Liver (tissue), 9 donors: ENCODE data around the gene YIPF3. TPM values are rescaled to one million over a fixed set of nuclear protein-coding genes. Genes with fewer than 3 reads are reported as not detected.

ENCODE experiments used
- DNase-seq: peaks from one replicate; pipeline ENCODE4 v3.0.0-alpha.2; 2017; ENCODE audit warnings: low spot score
- H3K27ac ChIP-seq, 2 donors: one replicate each; pipeline ENCODE4 v1.7.0; 2013; ENCODE audit warnings: inconsistent platforms in 2 of 2, low read length in 2 of 2, control low read depth in 1 of 2, low read depth in 1 of 2, mild to moderate bottlenecking in 1 of 2
- H3K27me3 ChIP-seq, 4 donors: one replicate each; pipeline versions ENCODE4 v1.6.1 to v1.7.0; 2013; ENCODE audit warnings: low read length in 3 of 4, inconsistent platforms in 1 of 4, mild to moderate bottlenecking in 1 of 4, moderate library complexity in 1 of 4; ENCODE audit not compliant: control insufficient read depth in 4 of 4, insufficient read depth in 4 of 4
- H3K36me3 ChIP-seq, 4 donors: one replicate each; pipeline versions ENCODE4 v1.6.1 to v1.7.0; 2013; ENCODE audit warnings: low read length in 3 of 4, mild to moderate bottlenecking in 3 of 4, low read depth in 1 of 4, moderate library complexity in 1 of 4; ENCODE audit not compliant: control insufficient read depth in 4 of 4, insufficient read depth in 3 of 4
- H3K4me1 ChIP-seq, 4 donors: one replicate each; pipeline versions ENCODE4 v1.6.1 to v1.7.0; 2013; ENCODE audit warnings: low read length in 3 of 4, mild to moderate bottlenecking in 3 of 4, moderate library complexity in 1 of 4; ENCODE audit not compliant: control insufficient read depth in 4 of 4, insufficient read depth in 4 of 4
- H3K4me3 ChIP-seq, 3 donors: one replicate each; pipeline versions ENCODE4 v1.6.1 to v1.7.0; 2013; ENCODE audit warnings: low read length in 3 of 3, control low read depth in 1 of 3, low read depth in 1 of 3, mild to moderate bottlenecking in 1 of 3
- H3K9ac ChIP-seq, 2 donors: one replicate each; pipeline ENCODE4 v1.7.0; 2013; ENCODE audit warnings: low read length in 2 of 2, mild to moderate bottlenecking in 2 of 2, moderate library complexity in 2 of 2, control low read depth in 1 of 2, low read depth in 1 of 2
- H3K9me3 ChIP-seq, 4 donors: one replicate each; pipeline versions ENCODE4 v1.6.1 to v1.7.0; 2013; ENCODE audit warnings: low read length in 3 of 4; ENCODE audit not compliant: control insufficient read depth in 4 of 4
- ATF3 ChIP-seq: IDR thresholded peaks from 2 replicates; pipeline ENCODE4 v1.6.1; 2016; ENCODE audit warnings: antibody characterized with exemption
- CTCF ChIP-seq: fragments of 150-350 bp; IDR thresholded peaks from 2 replicates; pipeline ENCODE4 v1.5.1; 2017; ENCODE audit warnings: improper control_type of control experiment, low read depth, low read length; ENCODE audit not compliant: missing input control
- EGR1 ChIP-seq, 2 donors: IDR thresholded peaks; 2 replicates each; pipeline ENCODE4 v1.6.1; 2016 to 2018; ENCODE audit warnings: antibody characterized with exemption in 2 of 2, low read depth in 2 of 2
- FOXA1 ChIP-seq: IDR thresholded peaks from 2 replicates; pipeline ENCODE4 v1.6.1; 2016; ENCODE audit warnings: antibody characterized with exemption
- FOXA2 ChIP-seq: IDR thresholded peaks from 2 replicates; pipeline ENCODE4 v1.6.1; 2016; ENCODE audit warnings: antibody characterized with exemption
- GABPA ChIP-seq, 2 donors: IDR thresholded peaks in 1 of 2; conservative IDR thresholded peaks in 1 of 2; 2 replicates each; pipeline ENCODE4 v1.6.1; 2016; ENCODE audit warnings: antibody characterized with exemption in 2 of 2, mild to moderate bottlenecking in 1 of 2, moderate library complexity in 1 of 2
- HNF4A ChIP-seq, 2 donors: conservative IDR thresholded peaks; 2 replicates each; pipeline ENCODE4 v1.6.1; 2016; ENCODE audit warnings: antibody characterized with exemption in 2 of 2, mild to moderate bottlenecking in 2 of 2
- HNF4G ChIP-seq: IDR thresholded peaks from 2 replicates; pipeline ENCODE4 v1.6.1; 2016; ENCODE audit warnings: antibody characterized with exemption
- JUND ChIP-seq, 2 donors: IDR thresholded peaks; 2 replicates each; pipeline ENCODE4 v1.6.1; 2016; ENCODE audit warnings: antibody characterized with exemption in 2 of 2
- MAX ChIP-seq: IDR thresholded peaks from 2 replicates; pipeline ENCODE4 v1.6.1; 2016; ENCODE audit warnings: antibody characterized with exemption
- NR2F2 ChIP-seq: IDR thresholded peaks from 2 replicates; pipeline ENCODE4 v1.6.1; 2016; ENCODE audit warnings: antibody characterized with exemption
- RAD21 ChIP-seq, 2 donors: IDR thresholded peaks; 2 replicates each; pipeline ENCODE4 v1.6.1; 2016; ENCODE audit warnings: antibody characterized with exemption in 2 of 2, mild to moderate bottlenecking in 2 of 2
- REST ChIP-seq: IDR thresholded peaks from 2 replicates; pipeline ENCODE4 v1.6.1; 2016; ENCODE audit warnings: antibody characterized with exemption, mild to moderate bottlenecking
- RXRA ChIP-seq, 2 donors: IDR thresholded peaks; 2 replicates each; pipeline ENCODE4 v1.6.1; 2017 to 2018; ENCODE audit warnings: antibody characterized with exemption in 2 of 2, mild to moderate bottlenecking in 1 of 2
- SP1 ChIP-seq: IDR thresholded peaks from 2 replicates; pipeline ENCODE4 v1.6.1; 2018; ENCODE audit warnings: antibody characterized with exemption, mild to moderate bottlenecking
- TAF1 ChIP-seq: conservative IDR thresholded peaks from 2 replicates; pipeline ENCODE4 v1.6.1; 2016; ENCODE audit warnings: antibody characterized with exemption, mild to moderate bottlenecking
- YY1 ChIP-seq: IDR thresholded peaks from 2 replicates; pipeline ENCODE4 v1.6.1; 2016; ENCODE audit warnings: antibody characterized with exemption, mild to moderate bottlenecking
- ZBTB33 ChIP-seq: IDR thresholded peaks from 2 replicates; pipeline ENCODE4 v1.6.1; 2016; ENCODE audit warnings: antibody characterized with exemption
- WGBS: extraction: QIAGEN DNeasy Blood & Tissue Kit; methylation state at CpG from one replicate; pipeline ENCODE4 v1.1.7; 2013; 5-methylcytosine and 5-hydroxymethylcytosine counted together
- polyA plus RNA-seq, 2 donors: library from polyadenylated mRNA; stranded (reverse) in 1 of 2; unstranded in 1 of 2; fragments of 200-250 nt in 1 of 2; fragments of >200 nt in 1 of 2; fragmentation: Nextera tagmentation in 1 of 2; extraction: Ambion mirVana in 1 of 2; gene quantifications; one replicate each; pipeline versions ENCODE4 v1.2.1 to v1.2.3, GENCODE V29; 2013 to 2015
- total RNA-seq, 2 donors: library from RNA; depleted of rRNA; stranded (reverse); fragments of >200 nt; gene quantifications; one replicate each; pipeline ENCODE4 v1.2.3, GENCODE V29; 2014
- donor health status: healthy.
- donor health status: healthy.
- donor health status: healthy.
- donor health status: healthy.
- donor health status: healthy.

Gene YIPF3
- total and polyA plus RNA-seq, 4 donors = 43.8 to 91.9 (median 61.6) TPM

- Histone ChIP-seq H3K36me3 (peaks cover 0 to 9% (median 2%) of the 10 kb centered on the region in 4 donors), H3K4me1 (peaks cover 15 to 52% (median 39%) of the 10 kb centered on the region in 4 donors), H3K27ac (no peak overlapping the region), H3K4me3 (no peak overlapping the region), H3K9ac (no peak overlapping the region), H3K27me3 (no peaks in the 10 kb centered on the region), H3K9me3 (no peaks in the 10 kb centered on the region)
- TF ChIP-seq NR2F2 (no peak), TAF1 (no peak), FOXA1 (no peak), HNF4A (conservative IDR thresholded peaks at IDR 0.05) (no peak), RAD21 (IDR thresholded peaks at IDR 0.05) (no peak), SP1 (no peak), ATF3 (no peak), YY1 (no peak), JUND (IDR thresholded peaks at IDR 0.05) (no peak), GABPA (IDR thresholded peaks at IDR 0.05 in 1 of 2, conservative IDR thresholded peaks at IDR 0.05 in 1 of 2) (no peak), CTCF (no peak), HNF4G (no peak), ZBTB33 (no peak), MAX (no peak), REST (no peak), EGR1 (IDR thresholded peaks at IDR 0.05; ENCODE audit: low read depth in 2 of 2) (no peak), FOXA2 (no peak), RXRA (IDR thresholded peaks at IDR 0.05) (no peak)
- 96% methylated on average over 4 of the region's 4 CpGs for WGBS
- no peak for DNase-seq
These were observed 22.0 kb downstream of the YIPF3 start for GRCh38 chr6:43494766-43495165.
